Stimulated activated CD4-positive, alpha-beta T cell treated with anti-CD3 and anti-CD28 coated beads, Interleukin-1b, Interleukin-23, amount 100 ng/mL, for 4 hours (primary cell): ENCODE data around the gene KRT2.
A peak's percentile ranks its signal among the peaks of the same experiment; 100 is the strongest.

Experiments
- DNase-seq, 2 donors: peaks; one replicate each; pipeline ENCODE4 v3.0.0-alpha.2; 2020; ENCODE audit warnings: low read depth in 2 of 2

Gene KRT2

GRCh38 chr12:52651726-52652261 is at the start of gene KRT2:
TSS of gene KRT2 (minus strand) at chr12:52652211. CDS start at chr12:52652142, 69 bp downstream.
- DNase-seq: no peak

- DNase-seq: no peak
Observed at GRCh38 chr12:52701281-52701680, 49.3 kb upstream of the KRT2 start.

GRCh38 chr12:52699960-52700359 is 47.9 kb upstream of the KRT2 start:
- no peak for DNase-seq

GRCh38 chr12:52699373-52699772 is 47.4 kb upstream of the KRT2 start:
- no peak for DNase-seq

GRCh38 chr12:52698651-52699340 is 46.8 kb upstream of the KRT2 start:
- no peak for DNase-seq

- DNase-seq: no peak
Observed at GRCh38 chr12:52697058-52697582, 45.1 kb upstream of the KRT2 start.

- DNase-seq: no peak
Observed at GRCh38 chr12:52696588-52696987, 44.6 kb upstream of the KRT2 start.

- no peak for DNase-seq
Observed at GRCh38 chr12:52695039-52695438, 43.0 kb upstream of the KRT2 start.

- no peak for DNase-seq
Observed at GRCh38 chr12:52694151-52694550, 42.1 kb upstream of the KRT2 start.

- no peak for DNase-seq
Observed at GRCh38 chr12:52693261-52693660, 41.2 kb upstream of the KRT2 start.

- no peak for DNase-seq
Observed at GRCh38 chr12:52692254-52692653, 40.2 kb upstream of the KRT2 start.

- no peak for DNase-seq
Observed at GRCh38 chr12:52691841-52692150, 39.8 kb upstream of the KRT2 start.

GRCh38 chr12:52691076-52691840 is 39.2 kb upstream of the KRT2 start:
- DNase-seq: peak; percentile 43 to 46

- DNase-seq: no peak
Observed at GRCh38 chr12:52690351-52691075, 38.5 kb upstream of the KRT2 start.

GRCh38 chr12:52689936-52690335 is 37.9 kb upstream of the KRT2 start:
- no peak for DNase-seq

GRCh38 chr12:52689239-52689638 is 37.2 kb upstream of the KRT2 start:
- DNase-seq: no peak

- DNase-seq: no peak
Observed at GRCh38 chr12:52688481-52688880, 36.5 kb upstream of the KRT2 start.

- DNase-seq: no peak
Observed at GRCh38 chr12:52687497-52688385, 35.7 kb upstream of the KRT2 start.

GRCh38 chr12:52686756-52687487 is 34.9 kb upstream of the KRT2 start:
- no peak for DNase-seq

GRCh38 chr12:52686063-52686462 is 34.1 kb upstream of the KRT2 start:
- DNase-seq: no peak
